H7 (cell line): ENCODE data around the gene SLC9A4. TPM values are rescaled to one million over a fixed set of nuclear protein-coding genes. Genes with fewer than 3 reads are reported as not detected.

ENCODE experiments used
- DNase-seq: peaks from one replicate; pipeline ENCODE4 v3.0.0; 2012
- H3K27me3 ChIP-seq: 2 replicates; pipeline ENCODE4 v1.6.0; 2011; ENCODE audit warnings: mild to moderate bottlenecking, low read length; ENCODE audit not compliant: control insufficient read depth, insufficient read depth
- H3K36me3 ChIP-seq: replicated peaks from 2 replicates; pipeline ENCODE4 v1.5.1; 2011; ENCODE audit warnings: low read length; ENCODE audit not compliant: control insufficient read depth, insufficient read depth
- H3K4me3 ChIP-seq: 2 replicates; pipeline ENCODE4 v1.5.1; 2011; ENCODE audit warnings: low read depth, mild to moderate bottlenecking, control low read depth, low read length, moderate library complexity; ENCODE audit not compliant: insufficient read depth
- total RNA-seq: library from RNA; depleted of rRNA; stranded (reverse); fragments of >200 nt; shearing (Covaris generic); gene quantifications from 2 replicates; pipeline ENCODE4 v1.2.3, GENCODE V29; 2014; rRNA removed

The SLC9A4 gene
- total RNA-seq, 1 experiment from 2014 or later: not detected

- DNase-seq: no peak
- H3K4me3 ChIP-seq: no peak overlapping the region
Measured at GRCh38 chr2:102582845-102583244, 109.8 kb downstream of the SLC9A4 start.

More at GRCh38 chr2:102582845-102583244, 109.8 kb downstream of the SLC9A4 start:
- H3K36me3 ChIP-seq: no peaks in the 10 kb centered on the region
- H3K27me3 ChIP-seq: no peaks in the 10 kb centered on the region

Other genes starting within 250 kb of the SLC9A4 start
- gene IL1RL1, start 161.7 kb upstream of the SLC9A4 start, total RNA-seq: not detected in 2 replicates
- gene IL18R1, start 117.4 kb upstream of the SLC9A4 start, total RNA-seq: 0.41 and 0.42 TPM in 2 replicates
- gene IL18RAP, start 50.1 kb upstream of the SLC9A4 start, total RNA-seq: not detected in 2 replicates
- gene SLC9A2, start 146.3 kb downstream of the SLC9A4 start, total RNA-seq: 0.03 TPM in 1 of 2 replicates, not detected in the other